HepG2 (cell line): Measurements from ENCODE around the gene SIX4. TPM values are rescaled to one million over a fixed set of nuclear protein-coding genes. Genes with fewer than 3 reads are reported as not detected.

Experiments
- FOSL2 ChIP-seq: sonication (generic); formaldehyde crosslinking; IDR thresholded peaks from 2 replicates; pipeline ENCODE4 v1.4.0; 2020; ENCODE audit warnings: missing genetic modification reagents
- HNF4G ChIP-seq, 2 experiments: sonication (generic) in 1 of 2; formaldehyde crosslinking in 1 of 2; IDR thresholded peaks; 2 replicates each; pipeline versions ENCODE4 v1.4.0 to v1.6.1; 2011 to 2020; ENCODE audit warnings: borderline replicate concordance in 2 of 2, low read depth in 2 of 2, mild to moderate bottlenecking in 2 of 2, low read length in 1 of 2, missing genetic modification reagents in 1 of 2, moderate library complexity in 1 of 2
- NFKBIZ ChIP-seq: IDR thresholded peaks from 2 replicates; pipeline ENCODE4 v1.6.1; 2018; ENCODE audit warnings: missing genetic modification reagents, missing compliant biosample characterization
- RAD21 ChIP-seq: fragments of 450-650 bp; formaldehyde crosslinking; IDR thresholded peaks from 2 replicates; pipeline ENCODE4 v1.5.0; 2020; ENCODE audit warnings: mild to moderate bottlenecking
- TOPORS ChIP-seq: sonication (generic); formaldehyde crosslinking; IDR thresholded peaks from 2 replicates; pipeline ENCODE4 v1.8.0; 2023; ENCODE audit warnings: mild to moderate bottlenecking, missing genetic modification reagents
- ZNF207 ChIP-seq: fragments of 450-650 bp; IDR thresholded peaks from 2 replicates; pipeline ENCODE4 v1.6.1; 2016; ENCODE audit warnings: antibody characterized with exemption, borderline replicate concordance
- ZNF441 ChIP-seq: sonication (generic); formaldehyde crosslinking; IDR thresholded peaks from 2 replicates; pipeline ENCODE4 v1.7.0; 2021; ENCODE audit warnings: missing genetic modification reagents, borderline replicate concordance
- ZNF556 ChIP-seq: sonication (generic); formaldehyde crosslinking; IDR thresholded peaks from 2 replicates; pipeline ENCODE4 v1.4.0; 2020; ENCODE audit warnings: mild to moderate bottlenecking, missing genetic modification reagents, borderline replicate concordance
- ZNF562 ChIP-seq: sonication (generic); formaldehyde crosslinking; IDR thresholded peaks from 2 replicates; pipeline ENCODE4 v1.8.0; 2022; ENCODE audit warnings: missing genetic modification reagents, borderline replicate concordance
- ZNF737 ChIP-seq: sonication (generic); formaldehyde crosslinking; IDR thresholded peaks from 2 replicates; pipeline ENCODE4 v1.5.0; 2020; ENCODE audit warnings: missing genetic modification reagents, mild to moderate bottlenecking, borderline replicate concordance
- polyA plus RNA-seq, 8 experiments: library from polyadenylated mRNA; depleted of rRNA in 3 of 8; stranded (reverse) in 7 of 8; unstranded in 1 of 8; fragments of >200 nt; fragmentation: Illumina TruSeq in 4 of 8; extraction: Trizol in 4 of 8; gene quantifications; 2 replicates each; pipeline versions ENCODE4 v1.2.1 to v1.2.3, GENCODE V29; 2011 to 2016; ENCODE audit warnings: low read depth in 4 of 8, missing spikeins in 1 of 8, mixed read lengths in 1 of 8; ENCODE audit not compliant: insufficient read depth in 1 of 8
- total RNA-seq, 5 experiments: library from RNA; depleted of rRNA; stranded (reverse); fragments of >200 nt; fragmentation: Illumina TruSeq; extraction: Trizol; gene quantifications; 2 replicates each; pipeline ENCODE4 v1.2.3, GENCODE V29; 2016; ENCODE audit warnings: low read depth in 1 of 5
- TF ChIP-seq, protein P1 (sequence below): sonication (generic); formaldehyde crosslinking; IDR thresholded peaks from 2 replicates; pipeline ENCODE4 v1.8.1; 2023; ENCODE audit warnings: missing genetic modification reagents, inconsistent platforms, borderline replicate concordance
- TF ChIP-seq, protein P2 (sequence below): sonication (generic); formaldehyde crosslinking; IDR thresholded peaks from 2 replicates; pipeline ENCODE4 v1.5.0; 2020; ENCODE audit warnings: missing genetic modification reagents
- TF ChIP-seq, protein P3 (sequence below), 2 experiments: IDR thresholded peaks; 2 replicates each; pipeline ENCODE4 v1.6.1; 2011 to 2012; ENCODE audit warnings: low read length in 2 of 2, borderline replicate concordance in 1 of 2, low read depth in 1 of 2, mild to moderate bottlenecking in 1 of 2, moderate library complexity in 1 of 2
- TF ChIP-seq, protein P4 (sequence below): sonication (generic); formaldehyde crosslinking; IDR thresholded peaks from 2 replicates; pipeline ENCODE4 v1.9.0; 2021; ENCODE audit warnings: missing genetic modification reagents, borderline replicate concordance
- TF ChIP-seq, protein P5 (sequence below): sonication (generic); formaldehyde crosslinking; IDR thresholded peaks from 2 replicates; pipeline ENCODE4 v1.4.0; 2020; ENCODE audit warnings: missing genetic modification reagents

SIX4 gene
- total and polyA plus RNA-seq, 2 of the 13 experiments (the other 11 are each of a cell fraction or from before 2014, with no cell fraction given) = 5.0 to 6.0 TPM

DNA sequence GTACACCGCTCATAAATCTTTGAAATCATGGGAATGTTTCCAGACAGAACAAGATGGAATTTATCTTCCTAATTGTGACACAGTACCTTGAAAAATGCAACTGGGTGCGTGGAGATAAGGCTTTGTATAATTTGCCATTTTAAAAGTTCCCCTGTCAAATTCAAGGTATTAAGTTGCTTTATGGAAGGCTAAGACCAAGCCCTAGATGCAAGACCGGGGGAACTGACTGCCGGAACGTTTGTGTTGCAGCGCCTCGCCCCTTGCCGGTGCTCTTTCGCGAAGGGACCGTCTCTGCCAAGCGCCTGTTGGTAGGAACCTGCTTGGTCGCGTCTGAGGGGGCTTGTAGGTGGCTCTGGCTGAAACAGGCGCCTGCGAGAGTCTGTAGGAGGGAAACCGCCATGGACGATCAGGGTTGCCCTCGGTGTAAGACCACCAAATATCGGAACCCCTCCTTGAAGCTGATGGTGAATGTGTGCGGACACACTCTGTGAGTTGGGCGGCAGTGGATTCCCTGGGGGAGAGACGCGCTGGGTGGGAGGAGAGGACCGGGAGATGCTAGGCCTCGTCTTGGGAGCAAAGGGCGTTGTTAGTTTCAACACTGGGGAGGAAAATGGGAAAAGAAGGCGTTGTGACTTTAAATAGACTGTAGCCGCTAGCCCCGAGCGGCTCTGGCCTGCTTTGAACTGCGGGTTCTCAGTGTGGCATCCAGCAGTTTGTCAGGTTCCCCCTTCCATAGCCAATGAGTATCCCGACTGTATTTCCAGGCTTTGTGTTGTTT, 10.5 kb upstream of the SIX4 start, which contains the start of gene MNAT1 (continued):
- peak; percentile 15; the same call in 1 of the 2 replicates for TF ChIP-seq HNF4G (IDR thresholded peaks at IDR 0.05; ENCODE audit: borderline replicate concordance, low read depth, low read length)
- peak; percentile 81 for TF ChIP-seq HNF4G (CRISPR knock-in tag; IDR thresholded peaks at IDR 0.05; ENCODE audit: borderline replicate concordance, low read depth)
- TF ChIP-seq, protein P1, sequence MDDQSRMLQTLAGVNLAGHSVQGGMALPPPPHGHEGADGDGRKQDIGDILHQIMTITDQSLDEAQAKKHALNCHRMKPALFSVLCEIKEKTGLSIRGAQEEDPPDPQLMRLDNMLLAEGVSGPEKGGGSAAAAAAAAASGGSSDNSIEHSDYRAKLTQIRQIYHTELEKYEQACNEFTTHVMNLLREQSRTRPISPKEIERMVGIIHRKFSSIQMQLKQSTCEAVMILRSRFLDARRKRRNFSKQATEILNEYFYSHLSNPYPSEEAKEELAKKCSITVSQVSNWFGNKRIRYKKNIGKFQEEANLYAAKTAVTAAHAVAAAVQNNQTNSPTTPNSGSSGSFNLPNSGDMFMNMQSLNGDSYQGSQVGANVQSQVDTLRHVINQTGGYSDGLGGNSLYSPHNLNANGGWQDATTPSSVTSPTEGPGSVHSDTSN (CRISPR knock-in tag) = no peak
- TF ChIP-seq, protein P2, sequence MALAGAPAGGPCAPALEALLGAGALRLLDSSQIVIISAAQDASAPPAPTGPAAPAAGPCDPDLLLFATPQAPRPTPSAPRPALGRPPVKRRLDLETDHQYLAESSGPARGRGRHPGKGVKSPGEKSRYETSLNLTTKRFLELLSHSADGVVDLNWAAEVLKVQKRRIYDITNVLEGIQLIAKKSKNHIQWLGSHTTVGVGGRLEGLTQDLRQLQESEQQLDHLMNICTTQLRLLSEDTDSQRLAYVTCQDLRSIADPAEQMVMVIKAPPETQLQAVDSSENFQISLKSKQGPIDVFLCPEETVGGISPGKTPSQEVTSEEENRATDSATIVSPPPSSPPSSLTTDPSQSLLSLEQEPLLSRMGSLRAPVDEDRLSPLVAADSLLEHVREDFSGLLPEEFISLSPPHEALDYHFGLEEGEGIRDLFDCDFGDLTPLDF (CRISPR knock-in tag) = no peak; the same call in 1 of the 2 replicates
- TF ChIP-seq FOSL2 (CRISPR knock-in tag) = peak; percentile 72
- TF ChIP-seq TOPORS (CRISPR knock-in tag) = peak; percentile 65; the same call in 1 of the 2 replicates
- TF ChIP-seq, protein P3, sequence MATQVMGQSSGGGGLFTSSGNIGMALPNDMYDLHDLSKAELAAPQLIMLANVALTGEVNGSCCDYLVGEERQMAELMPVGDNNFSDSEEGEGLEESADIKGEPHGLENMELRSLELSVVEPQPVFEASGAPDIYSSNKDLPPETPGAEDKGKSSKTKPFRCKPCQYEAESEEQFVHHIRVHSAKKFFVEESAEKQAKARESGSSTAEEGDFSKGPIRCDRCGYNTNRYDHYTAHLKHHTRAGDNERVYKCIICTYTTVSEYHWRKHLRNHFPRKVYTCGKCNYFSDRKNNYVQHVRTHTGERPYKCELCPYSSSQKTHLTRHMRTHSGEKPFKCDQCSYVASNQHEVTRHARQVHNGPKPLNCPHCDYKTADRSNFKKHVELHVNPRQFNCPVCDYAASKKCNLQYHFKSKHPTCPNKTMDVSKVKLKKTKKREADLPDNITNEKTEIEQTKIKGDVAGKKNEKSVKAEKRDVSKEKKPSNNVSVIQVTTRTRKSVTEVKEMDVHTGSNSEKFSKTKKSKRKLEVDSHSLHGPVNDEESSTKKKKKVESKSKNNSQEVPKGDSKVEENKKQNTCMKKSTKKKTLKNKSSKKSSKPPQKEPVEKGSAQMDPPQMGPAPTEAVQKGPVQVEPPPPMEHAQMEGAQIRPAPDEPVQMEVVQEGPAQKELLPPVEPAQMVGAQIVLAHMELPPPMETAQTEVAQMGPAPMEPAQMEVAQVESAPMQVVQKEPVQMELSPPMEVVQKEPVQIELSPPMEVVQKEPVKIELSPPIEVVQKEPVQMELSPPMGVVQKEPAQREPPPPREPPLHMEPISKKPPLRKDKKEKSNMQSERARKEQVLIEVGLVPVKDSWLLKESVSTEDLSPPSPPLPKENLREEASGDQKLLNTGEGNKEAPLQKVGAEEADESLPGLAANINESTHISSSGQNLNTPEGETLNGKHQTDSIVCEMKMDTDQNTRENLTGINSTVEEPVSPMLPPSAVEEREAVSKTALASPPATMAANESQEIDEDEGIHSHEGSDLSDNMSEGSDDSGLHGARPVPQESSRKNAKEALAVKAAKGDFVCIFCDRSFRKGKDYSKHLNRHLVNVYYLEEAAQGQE (IDR thresholded peaks at IDR 0.05; ENCODE audit: borderline replicate concordance in 1 of 2, low read depth in 1 of 2, low read length in 2 of 2) = peak in 1 of 2 experiments; percentile 82; a peak in 2 of 4 replicates
- TF ChIP-seq ZNF737 (CRISPR knock-in tag) = no peak
- peak; percentile 39 for TF ChIP-seq RAD21 (CRISPR knock-in tag)
- TF ChIP-seq NFKBIZ = peak; percentile 92; the same call in 1 of the 2 replicates
- TF ChIP-seq, protein P4, sequence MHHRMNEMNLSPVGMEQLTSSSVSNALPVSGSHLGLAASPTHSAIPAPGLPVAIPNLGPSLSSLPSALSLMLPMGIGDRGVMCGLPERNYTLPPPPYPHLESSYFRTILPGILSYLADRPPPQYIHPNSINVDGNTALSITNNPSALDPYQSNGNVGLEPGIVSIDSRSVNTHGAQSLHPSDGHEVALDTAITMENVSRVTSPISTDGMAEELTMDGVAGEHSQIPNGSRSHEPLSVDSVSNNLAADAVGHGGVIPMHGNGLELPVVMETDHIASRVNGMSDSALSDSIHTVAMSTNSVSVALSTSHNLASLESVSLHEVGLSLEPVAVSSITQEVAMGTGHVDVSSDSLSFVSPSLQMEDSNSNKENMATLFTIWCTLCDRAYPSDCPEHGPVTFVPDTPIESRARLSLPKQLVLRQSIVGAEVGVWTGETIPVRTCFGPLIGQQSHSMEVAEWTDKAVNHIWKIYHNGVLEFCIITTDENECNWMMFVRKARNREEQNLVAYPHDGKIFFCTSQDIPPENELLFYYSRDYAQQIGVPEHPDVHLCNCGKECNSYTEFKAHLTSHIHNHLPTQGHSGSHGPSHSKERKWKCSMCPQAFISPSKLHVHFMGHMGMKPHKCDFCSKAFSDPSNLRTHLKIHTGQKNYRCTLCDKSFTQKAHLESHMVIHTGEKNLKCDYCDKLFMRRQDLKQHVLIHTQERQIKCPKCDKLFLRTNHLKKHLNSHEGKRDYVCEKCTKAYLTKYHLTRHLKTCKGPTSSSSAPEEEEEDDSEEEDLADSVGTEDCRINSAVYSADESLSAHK (CRISPR knock-in tag) = 0 out of 2 replicates have a peak, but pooled peaks have one; percentile 52
- peak; percentile 97 for TF ChIP-seq ZNF556 (CRISPR knock-in tag)
- no peak for TF ChIP-seq ZNF562 (CRISPR knock-in tag)
- TF ChIP-seq, protein P5, sequence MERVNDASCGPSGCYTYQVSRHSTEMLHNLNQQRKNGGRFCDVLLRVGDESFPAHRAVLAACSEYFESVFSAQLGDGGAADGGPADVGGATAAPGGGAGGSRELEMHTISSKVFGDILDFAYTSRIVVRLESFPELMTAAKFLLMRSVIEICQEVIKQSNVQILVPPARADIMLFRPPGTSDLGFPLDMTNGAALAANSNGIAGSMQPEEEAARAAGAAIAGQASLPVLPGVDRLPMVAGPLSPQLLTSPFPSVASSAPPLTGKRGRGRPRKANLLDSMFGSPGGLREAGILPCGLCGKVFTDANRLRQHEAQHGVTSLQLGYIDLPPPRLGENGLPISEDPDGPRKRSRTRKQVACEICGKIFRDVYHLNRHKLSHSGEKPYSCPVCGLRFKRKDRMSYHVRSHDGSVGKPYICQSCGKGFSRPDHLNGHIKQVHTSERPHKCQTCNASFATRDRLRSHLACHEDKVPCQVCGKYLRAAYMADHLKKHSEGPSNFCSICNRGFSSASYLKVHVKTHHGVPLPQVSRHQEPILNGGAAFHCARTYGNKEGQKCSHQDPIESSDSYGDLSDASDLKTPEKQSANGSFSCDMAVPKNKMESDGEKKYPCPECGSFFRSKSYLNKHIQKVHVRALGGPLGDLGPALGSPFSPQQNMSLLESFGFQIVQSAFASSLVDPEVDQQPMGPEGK (CRISPR knock-in tag) = peak; percentile 84
- peak; percentile 80 for TF ChIP-seq ZNF441 (CRISPR knock-in tag)
- TF ChIP-seq ZNF207 = no peak
